MM.1S (cell line): ENCODE results near the gene ETV6.

Source experiments
- DNase-seq: peaks from one replicate; pipeline ENCODE4 v3.0.0-alpha.2; 2015
- H2AFZ ChIP-seq: fragments of 300-600 bp; sonication (generic); 2 replicates; pipeline ENCODE4 v1.6.0; 2016; ENCODE audit warnings: antibody characterized with exemption, low read length
- H3F3A ChIP-seq: fragments of 300-600 bp; sonication (generic); 2 replicates; pipeline ENCODE4 v1.6.1; 2016; ENCODE audit warnings: mild to moderate bottlenecking, antibody characterized with exemption, low read length, moderate library complexity, mixed read lengths; ENCODE audit not compliant: insufficient read depth
- H3K27ac ChIP-seq: fragments of 300-600 bp; sonication (generic); 2 replicates; pipeline ENCODE4 v1.5.1; 2016; ENCODE audit warnings: mild to moderate bottlenecking, low read length
- H3K27me3 ChIP-seq: fragments of 300-600 bp; sonication (generic); replicated peaks from 2 replicates; pipeline ENCODE4 v1.6.0; 2016; ENCODE audit warnings: low read length; ENCODE audit not compliant: insufficient read depth
- H3K36me3 ChIP-seq: fragments of 300-600 bp; sonication (generic); replicated peaks from 2 replicates; pipeline ENCODE4 v1.6.1; 2016; ENCODE audit warnings: mild to moderate bottlenecking, low read length, mixed read lengths; ENCODE audit not compliant: insufficient read depth
- H3K4me1 ChIP-seq: fragments of 300-600 bp; sonication (generic); 2 replicates; pipeline ENCODE4 v1.6.1; 2016; ENCODE audit warnings: low read length, mixed read lengths
- H3K4me2 ChIP-seq: fragments of 300-600 bp; sonication (generic); 2 replicates; pipeline ENCODE4 v1.6.0; 2016; ENCODE audit warnings: low read depth, low read length
- H3K4me3 ChIP-seq: fragments of 300-600 bp; sonication (generic); 2 replicates; pipeline ENCODE4 v1.5.1; 2016; ENCODE audit warnings: low read length, mixed read lengths
- H3K79me2 ChIP-seq: fragments of 300-600 bp; sonication (generic); 2 replicates; pipeline ENCODE4 v1.6.1; 2016; ENCODE audit warnings: mixed run types, low read length, mixed read lengths
- H3K9ac ChIP-seq: fragments of 300-600 bp; sonication (generic); 2 replicates; pipeline ENCODE4 v1.6.1; 2016; ENCODE audit warnings: low read length, mixed read lengths
- H3K9me2 ChIP-seq: fragments of 300-600 bp; sonication (generic); replicated peaks from 2 replicates; pipeline ENCODE4 v1.6.1; 2016; ENCODE audit warnings: mild to moderate bottlenecking, low read length, mixed read lengths; ENCODE audit not compliant: insufficient read depth
- H3K9me3 ChIP-seq: fragments of 300-600 bp; sonication (generic); replicated peaks from 2 replicates; pipeline ENCODE4 v1.6.1; 2016; ENCODE audit warnings: mild to moderate bottlenecking, low read length, mixed read lengths; ENCODE audit not compliant: insufficient read depth
- H4K20me1 ChIP-seq: fragments of 300-600 bp; sonication (generic); 2 replicates; pipeline ENCODE4 v1.6.1; 2016; ENCODE audit warnings: mild to moderate bottlenecking, low read length, moderate library complexity, mixed read lengths; ENCODE audit not compliant: insufficient read depth
- CTCF ChIP-seq: fragments of 300-600 bp; sonication (generic); IDR thresholded peaks from 2 replicates; pipeline ENCODE4 v1.5.1; 2016; ENCODE audit warnings: antibody characterized with exemption, low read length, mixed read lengths
- EZH2 ChIP-seq: fragments of 300-600 bp; sonication (generic); optimal IDR thresholded peaks from 2 replicates; pipeline ENCODE3; 2017; ENCODE audit warnings: low read depth, mild to moderate bottlenecking, antibody characterized with exemption, low read length, mixed read lengths
- EZH2phosphoT487 ChIP-seq: fragments of 300-600 bp; sonication (generic); IDR thresholded peaks from 2 replicates; pipeline ENCODE4 v1.6.1; 2018; ENCODE audit warnings: antibody characterized with exemption, low read length

Gene ETV6

GRCh38 chr12:11711651-11712327 is 62.3 kb downstream of the ETV6 start:
- no peaks in the 10 kb centered on the region for H3K9me2 ChIP-seq
- H3F3A ChIP-seq = no peaks in the 10 kb centered on the region
- no peaks in the 10 kb centered on the region for H3K9me3 ChIP-seq
- no peak overlapping the region for H3K9ac ChIP-seq
- no peaks in the 10 kb centered on the region for H3K36me3 ChIP-seq
- no peak overlapping the region for H3K4me2 ChIP-seq
- DNase-seq = no peak
- H3K27me3 ChIP-seq = no peaks in the 10 kb centered on the region
- H4K20me1 ChIP-seq = no peaks in the 10 kb centered on the region
- no peaks in the 10 kb centered on the region for H3K4me1 ChIP-seq
- no peak overlapping the region for H2AFZ ChIP-seq
- no peak overlapping the region for H3K27ac ChIP-seq
- H3K4me3 ChIP-seq = no peak overlapping the region
- TF ChIP-seq EZH2phosphoT487 = no peak
- TF ChIP-seq CTCF = no peak
- no peak for TF ChIP-seq EZH2
- H3K79me2 ChIP-seq = peaks cover 13% of the 10 kb centered on the region; the same call in 1 of the 2 replicates

GRCh38 chr12:11712491-11712890 is 63.0 kb downstream of the ETV6 start:
- peaks cover 11% of the 10 kb centered on the region; the same call in 1 of the 2 replicates for H3K79me2 ChIP-seq
- no peaks in the 10 kb centered on the region for H3F3A ChIP-seq
- no peaks in the 10 kb centered on the region for H3K27me3 ChIP-seq
- H3K27ac ChIP-seq = no peak overlapping the region
- no peaks in the 10 kb centered on the region for H3K9me3 ChIP-seq
- H3K9me2 ChIP-seq = no peaks in the 10 kb centered on the region
- TF ChIP-seq EZH2 = no peak
- TF ChIP-seq CTCF = no peak
- TF ChIP-seq EZH2phosphoT487 = no peak
- no peak overlapping the region for H2AFZ ChIP-seq
- H3K4me3 ChIP-seq = no peak overlapping the region
- no peaks in the 10 kb centered on the region for H4K20me1 ChIP-seq
- no peak for DNase-seq
- H3K36me3 ChIP-seq = no peaks in the 10 kb centered on the region
- no peak overlapping the region for H3K4me2 ChIP-seq
- no peak overlapping the region for H3K9ac ChIP-seq
- H3K4me1 ChIP-seq = no peaks in the 10 kb centered on the region

- Histone ChIP-seq H3K4me1 (no peaks in the 10 kb centered on the region), H3K9ac (no peak overlapping the region), H3K9me3 (no peaks in the 10 kb centered on the region), H3K4me3 (no peak overlapping the region), H3K9me2 (no peaks in the 10 kb centered on the region), H3K27me3 (no peaks in the 10 kb centered on the region), H3K79me2 (0 out of 2 replicates have a peak, but pooled peaks cover 11% of the 10 kb centered on the region), H4K20me1 (no peaks in the 10 kb centered on the region), H3K27ac (no peak overlapping the region), H3F3A (no peaks in the 10 kb centered on the region), H3K36me3 (no peaks in the 10 kb centered on the region), H2AFZ (no peak overlapping the region), H3K4me2 (no peak overlapping the region)
- DNase-seq = no peak
- no peak for TF ChIP-seq EZH2phosphoT487
- TF ChIP-seq CTCF = no peak
- no peak for TF ChIP-seq EZH2
Measured at GRCh38 chr12:11713202-11713601, 63.7 kb downstream of the ETV6 start.
